Neutrophil (primary cell): ENCODE results near the gene AMDHD1.

Experiments
- H3K27ac ChIP-seq: fragments of 200-600 bp; sonication (generic); 2 replicates; pipeline ENCODE4 v1.5.1; 2016; ENCODE audit warnings: mild to moderate bottlenecking, moderate library complexity
- H3K27me3 ChIP-seq: fragments of 200-600 bp; sonication (generic); 2 replicates; pipeline ENCODE4 v1.6.0; 2016; ENCODE audit warnings: mild to moderate bottlenecking
- H3K36me3 ChIP-seq: fragments of 200-600 bp; sonication (generic); 2 replicates; pipeline ENCODE4 v1.5.1; 2017
- H3K4me1 ChIP-seq, 2 experiments: fragments of 200-600 bp in 1 of 2; sonication (generic) in 1 of 2; 1 replicate in 1 of 2; 2 replicates in 1 of 2; pipeline versions ENCODE4 v1.5.1 to v1.6.1; 2013 to 2016; ENCODE audit warnings: low read depth in 1 of 2, low read length in 1 of 2, mild to moderate bottlenecking in 1 of 2, moderate library complexity in 1 of 2; ENCODE audit not compliant: control insufficient read depth in 1 of 2, insufficient read depth in 1 of 2
- H3K4me3 ChIP-seq, 2 experiments: fragments of 200-600 bp in 1 of 2; sonication (generic) in 1 of 2; 1 replicate in 1 of 2; 2 replicates in 1 of 2; pipeline ENCODE4 v1.5.1; 2013 to 2016; ENCODE audit warnings: low read depth in 1 of 2, low read length in 1 of 2, mild to moderate bottlenecking in 1 of 2, moderate library complexity in 1 of 2
- H3K9me3 ChIP-seq: fragments of 200-600 bp; sonication (generic); 2 replicates; pipeline ENCODE4 v1.5.1; 2016
- TF ChIP-seq, protein P1 (sequence below): fragments of 200-600 bp; sonication (generic); IDR thresholded peaks from 2 replicates; pipeline ENCODE4 v1.5.1; 2016; ENCODE audit warnings: antibody characterized with exemption

The AMDHD1 gene, protein sequence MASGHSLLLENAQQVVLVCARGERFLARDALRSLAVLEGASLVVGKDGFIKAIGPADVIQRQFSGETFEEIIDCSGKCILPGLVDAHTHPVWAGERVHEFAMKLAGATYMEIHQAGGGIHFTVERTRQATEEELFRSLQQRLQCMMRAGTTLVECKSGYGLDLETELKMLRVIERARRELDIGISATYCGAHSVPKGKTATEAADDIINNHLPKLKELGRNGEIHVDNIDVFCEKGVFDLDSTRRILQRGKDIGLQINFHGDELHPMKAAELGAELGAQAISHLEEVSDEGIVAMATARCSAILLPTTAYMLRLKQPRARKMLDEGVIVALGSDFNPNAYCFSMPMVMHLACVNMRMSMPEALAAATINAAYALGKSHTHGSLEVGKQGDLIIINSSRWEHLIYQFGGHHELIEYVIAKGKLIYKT

DNA sequence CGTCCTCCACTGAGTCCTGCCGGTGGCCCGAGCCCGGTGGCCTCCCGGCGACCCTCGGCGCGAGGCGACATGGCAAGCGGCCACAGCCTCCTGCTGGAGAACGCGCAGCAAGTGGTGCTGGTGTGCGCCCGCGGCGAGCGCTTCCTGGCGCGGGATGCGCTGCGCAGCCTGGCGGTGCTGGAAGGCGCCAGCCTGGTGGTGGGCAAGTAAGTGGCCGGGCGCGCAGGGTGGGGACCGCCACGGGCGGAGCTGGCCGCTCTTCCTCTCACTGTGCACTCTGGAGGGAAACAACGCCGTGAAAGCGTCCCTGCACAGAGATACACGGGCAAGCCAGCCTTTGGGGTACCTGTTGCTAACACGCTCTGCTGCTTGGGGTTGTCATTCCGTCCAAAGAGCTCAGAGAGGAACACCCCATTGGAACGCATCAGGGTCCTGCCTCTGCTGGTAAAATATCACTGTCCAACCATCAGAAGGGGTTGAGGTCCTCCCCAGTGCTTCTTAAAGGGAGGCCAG is at the start of gene AMDHD1:
Gene AMDHD1, plus strand, starts transcription at position 2 of the 513 bp plus-strand sequence. Its CDS starts 68 bp downstream, at position 70.
- Histone ChIP-seq H3K27me3 (peaks cover 25% of the 10 kb centered on the region), H3K9me3 (no peaks in the 10 kb centered on the region), H3K4me1 (peaks cover 10 to 12% of the 10 kb centered on the region in 2 experiments), H3K36me3 (no peaks in the 10 kb centered on the region), H3K4me3 (peak within 1 kb of the TSS; percentile 80 to 90), H3K27ac (peak within 1 kb of the TSS; percentile 41)
- TF ChIP-seq, protein P1, sequence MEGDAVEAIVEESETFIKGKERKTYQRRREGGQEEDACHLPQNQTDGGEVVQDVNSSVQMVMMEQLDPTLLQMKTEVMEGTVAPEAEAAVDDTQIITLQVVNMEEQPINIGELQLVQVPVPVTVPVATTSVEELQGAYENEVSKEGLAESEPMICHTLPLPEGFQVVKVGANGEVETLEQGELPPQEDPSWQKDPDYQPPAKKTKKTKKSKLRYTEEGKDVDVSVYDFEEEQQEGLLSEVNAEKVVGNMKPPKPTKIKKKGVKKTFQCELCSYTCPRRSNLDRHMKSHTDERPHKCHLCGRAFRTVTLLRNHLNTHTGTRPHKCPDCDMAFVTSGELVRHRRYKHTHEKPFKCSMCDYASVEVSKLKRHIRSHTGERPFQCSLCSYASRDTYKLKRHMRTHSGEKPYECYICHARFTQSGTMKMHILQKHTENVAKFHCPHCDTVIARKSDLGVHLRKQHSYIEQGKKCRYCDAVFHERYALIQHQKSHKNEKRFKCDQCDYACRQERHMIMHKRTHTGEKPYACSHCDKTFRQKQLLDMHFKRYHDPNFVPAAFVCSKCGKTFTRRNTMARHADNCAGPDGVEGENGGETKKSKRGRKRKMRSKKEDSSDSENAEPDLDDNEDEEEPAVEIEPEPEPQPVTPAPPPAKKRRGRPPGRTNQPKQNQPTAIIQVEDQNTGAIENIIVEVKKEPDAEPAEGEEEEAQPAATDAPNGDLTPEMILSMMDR = no peak

DNA sequence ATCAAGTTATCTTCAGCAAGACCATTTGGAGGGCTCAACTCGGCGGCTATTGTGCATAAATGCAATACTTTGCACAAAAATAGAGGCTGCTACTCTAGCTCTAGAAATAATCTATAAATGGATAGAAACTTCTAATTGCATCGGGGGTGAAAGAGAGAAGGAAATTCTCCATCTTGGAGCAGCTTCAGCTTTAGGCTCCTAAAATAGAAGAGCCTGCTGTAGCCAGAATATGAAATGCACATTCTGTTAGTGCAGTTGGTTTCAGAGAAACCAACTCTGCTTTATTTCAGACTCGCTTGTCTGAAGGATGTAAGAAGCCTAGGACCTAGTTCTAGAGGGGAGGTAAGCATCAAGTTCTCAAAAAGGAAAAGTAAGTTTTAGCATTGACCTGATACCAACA is 46.3 kb upstream of the AMDHD1 start:
- Histone ChIP-seq H3K9me3 (no peaks in the 10 kb centered on the region), H3K4me1 (no peaks in the 10 kb centered on the region)

GRCh38 chr12:95898081-95898480 is 45.0 kb upstream of the AMDHD1 start:
- Histone ChIP-seq H3K4me3 (no peak overlapping the region), H3K4me1 (no peaks in the 10 kb centered on the region), H3K27me3 (peaks cover 31% of the 10 kb centered on the region), H3K9me3 (no peaks in the 10 kb centered on the region), H3K36me3 (no peaks in the 10 kb centered on the region), H3K27ac (no peak overlapping the region)
- TF ChIP-seq, protein P1 = no peak

More for the DNA sequence above, 46.3 kb upstream of the AMDHD1 start:
- Histone ChIP-seq H3K36me3 (no peaks in the 10 kb centered on the region), H3K4me3 (no peak overlapping the region), H3K27ac (no peak overlapping the region), H3K27me3 (peaks cover 30% of the 10 kb centered on the region)
- TF ChIP-seq, protein P1 = no peak

GRCh38 chr12:95908573-95908972 is 34.6 kb upstream of the AMDHD1 start:
- Histone ChIP-seq H3K9me3 (no peaks in the 10 kb centered on the region), H3K27me3 (peaks cover 34% of the 10 kb centered on the region), H3K4me1 (peaks cover 6% of the 10 kb centered on the region in 2 experiments), H3K36me3 (no peaks in the 10 kb centered on the region), H3K27ac (no peak overlapping the region), H3K4me3 (no peak overlapping the region)
- TF ChIP-seq, protein P1 = no peak

DNA sequence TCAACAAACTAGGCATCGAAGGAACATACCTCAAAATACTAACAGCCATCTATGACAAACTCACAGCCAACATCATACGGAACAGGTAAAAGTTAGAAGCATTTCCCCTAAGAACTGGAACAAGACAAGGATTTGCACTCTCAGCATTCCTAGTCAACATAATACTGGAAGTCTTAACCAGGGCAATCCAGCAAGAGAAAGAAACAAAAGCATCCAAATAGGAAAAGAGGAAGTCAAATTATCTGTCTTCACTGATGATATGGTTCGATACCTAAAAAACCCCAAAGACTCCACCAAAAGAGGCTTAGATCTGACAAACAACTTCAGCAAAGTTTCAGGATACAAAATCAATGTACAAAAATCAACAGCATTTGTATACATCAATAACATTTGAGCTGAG is 33.3 kb upstream of the AMDHD1 start:
- H3K36me3 ChIP-seq = no peaks in the 10 kb centered on the region
- no peak overlapping the region for H3K4me3 ChIP-seq
- no peaks in the 10 kb centered on the region for H3K9me3 ChIP-seq
- peaks cover 6% of the 10 kb centered on the region in 2 experiments for H3K4me1 ChIP-seq
- H3K27me3 ChIP-seq = peaks cover 21% of the 10 kb centered on the region
- TF ChIP-seq, protein P1 = no peak
- H3K27ac ChIP-seq = no peak overlapping the region
